ENCODE measurements around the gene MRPL48.

Gene MRPL48

GRCh38 chr11:73888244-73888643 is 100.6 kb downstream of the MRPL48 start:
- no peak for DNase-seq (ENCODE audit: low read depth in 4 of 4, low spot score in 1 of 4)

- DNase-seq (ENCODE audit: low read depth in 4 of 4, low spot score in 1 of 4): no peak
Observed at GRCh38 chr11:73889019-73889418, 101.3 kb downstream of the MRPL48 start.

DNA sequence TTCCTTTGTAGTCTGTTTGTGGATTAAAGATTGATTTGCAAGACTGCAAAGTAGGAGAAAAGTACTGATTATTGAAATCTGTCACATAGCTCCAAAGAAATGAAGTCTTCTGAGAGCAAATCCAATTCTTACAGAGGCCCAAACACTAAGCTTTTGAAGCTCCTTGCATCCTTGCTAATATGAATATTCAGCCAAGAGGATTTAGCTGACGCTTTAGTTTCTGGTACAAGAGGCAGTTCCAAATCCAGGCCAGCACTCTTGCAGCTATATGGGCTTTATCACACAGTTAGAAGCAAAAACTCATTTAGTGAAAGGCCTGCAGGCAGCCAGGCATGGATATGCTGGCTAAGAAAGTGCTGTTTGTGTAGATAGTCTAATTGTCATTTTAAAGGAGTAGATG is 101.9 kb downstream of the MRPL48 start:
- no peak for DNase-seq (ENCODE audit: low read depth in 4 of 4, low spot score in 1 of 4)

- DNase-seq (ENCODE audit: low read depth in 4 of 4, low spot score in 1 of 4): no peak
Observed at GRCh38 chr11:73893041-73893440, 105.4 kb downstream of the MRPL48 start.

DNA sequence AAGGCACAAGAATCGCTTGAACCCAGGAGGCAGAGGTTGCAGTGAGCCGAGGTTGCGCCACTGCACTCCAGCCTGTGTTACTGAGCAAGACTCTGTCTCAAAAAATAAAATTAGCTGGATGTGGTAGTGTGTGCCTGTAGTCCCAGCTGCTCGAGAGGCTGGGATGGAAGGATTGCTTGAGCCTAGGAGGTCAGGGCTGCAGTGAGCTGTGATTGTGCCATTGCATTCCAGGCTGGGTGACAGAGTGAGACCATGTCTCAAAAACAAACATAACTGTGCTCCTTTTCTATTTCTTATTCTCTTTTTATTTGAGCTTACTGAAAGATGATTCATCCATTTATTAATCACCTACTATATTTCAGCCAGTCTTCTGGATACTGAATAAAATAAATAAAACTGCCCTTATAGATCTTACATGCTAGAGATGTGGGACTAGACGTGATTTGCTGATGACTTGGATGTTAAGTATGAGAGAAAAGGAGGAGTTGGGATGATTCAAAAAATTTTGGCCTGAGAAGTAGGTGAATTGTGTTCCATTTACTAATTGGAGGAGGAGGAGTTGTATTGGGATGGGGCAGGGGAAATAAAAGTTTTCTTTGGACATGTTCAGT is 107.2 kb downstream of the MRPL48 start:
- no peak for DNase-seq (ENCODE audit: low read depth in 4 of 4, low spot score in 1 of 4)

DNA sequence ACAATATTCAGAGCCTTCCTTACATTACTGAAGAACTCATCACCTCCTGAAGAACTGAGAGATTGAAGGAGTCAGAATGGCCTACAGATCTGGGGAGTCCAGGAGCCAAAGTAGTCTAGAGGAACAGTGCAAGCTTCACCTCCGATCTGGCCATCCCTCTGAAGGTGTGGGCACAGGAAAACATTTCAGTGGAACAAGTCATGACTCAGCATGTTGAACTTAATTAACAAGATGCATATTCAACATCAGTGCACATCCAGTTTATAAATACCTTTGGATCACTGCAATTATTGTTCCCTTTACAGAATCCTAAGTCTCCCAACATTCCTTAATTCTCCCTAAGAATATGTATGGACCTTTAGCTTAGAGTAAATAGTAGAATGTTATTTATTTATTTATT is 114.6 kb downstream of the MRPL48 start:
- no peak for DNase-seq (ENCODE audit: low read depth in 4 of 4, low spot score in 1 of 4)

DNA sequence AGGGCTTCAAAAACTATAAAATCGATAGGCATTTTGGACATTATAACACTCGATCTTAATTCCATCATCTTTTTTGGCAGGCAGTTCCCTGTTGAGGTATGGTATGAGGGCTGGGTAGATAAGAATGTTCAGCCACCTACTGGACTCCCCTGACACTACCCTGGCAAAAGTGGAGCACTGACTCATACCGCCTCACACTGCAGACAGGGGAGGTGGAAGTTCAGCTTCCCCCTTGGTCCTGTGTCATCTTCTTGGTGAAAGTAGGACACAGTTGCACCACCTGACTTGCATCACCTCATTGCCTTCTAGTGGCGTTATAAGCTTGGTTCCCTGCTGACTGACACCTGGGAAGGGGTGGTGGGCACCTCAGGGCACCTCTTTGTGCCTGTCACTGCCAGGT is 119.5 kb downstream of the MRPL48 start:
- DNase-seq (ENCODE audit: low read depth in 4 of 4, low spot score in 1 of 4): no peak

DNA sequence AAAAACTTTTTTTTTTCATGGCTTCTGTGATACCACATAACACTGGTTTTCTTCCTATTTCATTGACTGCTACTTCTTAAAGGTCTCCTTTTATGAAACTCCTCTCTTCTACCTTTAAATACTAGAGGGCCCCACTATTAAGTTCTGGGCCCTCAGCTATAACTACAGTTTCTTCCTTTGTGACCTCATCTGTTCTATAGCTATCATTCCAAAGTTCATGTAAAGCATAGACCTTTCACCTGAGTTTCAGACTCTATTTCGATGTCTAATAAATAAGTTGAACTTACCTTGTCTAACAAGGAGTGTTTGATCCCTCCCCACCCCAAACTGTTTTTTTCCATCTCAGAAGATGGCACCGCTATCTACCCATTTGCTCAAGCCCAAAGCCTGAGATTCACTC is 124.4 kb downstream of the MRPL48 start:
- DNase-seq (ENCODE audit: low read depth in 4 of 4, low spot score in 1 of 4): no peak

- no peak for DNase-seq (ENCODE audit: low read depth in 4 of 4, low spot score in 1 of 4)
Observed at GRCh38 chr11:73913472-73913871, 125.8 kb downstream of the MRPL48 start.

DNA sequence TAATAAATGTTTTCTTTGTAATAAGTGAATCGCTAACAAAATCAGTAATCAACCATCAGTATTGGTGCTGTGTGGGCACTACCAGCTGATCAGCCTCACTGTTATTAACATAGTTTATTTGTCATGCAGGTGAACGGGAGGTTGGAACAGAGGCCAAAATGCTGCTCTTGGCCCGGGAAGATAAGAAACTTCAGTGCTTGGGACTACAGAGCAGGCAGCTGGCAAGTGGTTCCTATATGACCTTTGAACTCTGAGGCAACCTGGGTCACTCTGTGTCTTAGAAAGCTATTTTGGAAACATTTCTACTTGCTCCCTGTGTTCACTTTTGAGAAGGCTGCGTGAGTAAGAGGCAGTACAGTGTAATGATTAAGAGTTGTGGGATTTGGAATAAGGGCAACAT is 126.6 kb downstream of the MRPL48 start:
- no peak for DNase-seq (ENCODE audit: low read depth in 4 of 4, low spot score in 1 of 4)

Data from stimulated activated CD4-positive, alpha-beta T cell treated with anti-CD3 and anti-CD28 coated beads, Interleukin-1b, Interleukin-23, amount 100 ng/mL, for 24 hours (primary cell).